ENCODE data around the gene DDR1.

The DDR1 gene

DNA sequence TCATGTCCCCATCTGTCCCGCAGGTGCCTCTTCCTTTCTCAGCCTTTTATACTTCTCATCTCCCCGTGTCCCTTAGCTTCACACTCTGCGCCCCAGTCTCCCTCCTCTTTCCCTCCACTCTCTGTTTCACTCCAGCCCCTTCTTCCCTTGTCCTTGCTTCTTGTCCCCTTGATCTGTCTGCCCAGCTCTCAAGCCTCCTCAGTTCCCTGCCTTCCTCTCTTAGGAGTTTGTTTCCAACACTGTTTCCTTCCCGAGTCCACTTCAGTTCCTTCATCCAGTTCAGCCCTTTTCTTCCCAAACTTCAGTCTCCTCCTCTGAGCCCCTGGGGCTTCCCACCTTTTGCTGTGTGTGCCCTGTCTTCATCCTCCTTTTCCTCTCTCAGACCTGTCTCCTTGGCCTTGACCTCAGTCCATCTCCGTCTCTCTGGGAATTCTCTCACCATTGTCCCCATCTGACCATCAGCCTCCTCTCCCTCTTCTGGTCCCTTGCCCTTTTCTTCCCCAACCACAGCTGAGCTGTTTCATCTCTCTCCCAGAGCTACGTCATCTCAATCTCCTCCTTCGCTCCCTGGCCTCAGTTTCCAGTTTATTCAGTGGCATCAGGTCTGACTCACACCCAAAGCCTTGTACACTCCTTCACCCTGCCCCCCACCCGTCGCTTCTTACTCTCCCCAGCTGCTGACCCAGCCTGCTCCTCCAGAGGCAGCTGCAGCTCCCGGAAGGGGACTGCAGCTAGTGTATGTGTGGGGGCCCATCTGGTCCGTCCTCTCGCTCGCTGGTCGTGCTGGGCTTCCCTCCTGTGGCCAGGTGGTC lies 2.7 kb upstream of the DDR1 start:
- DNase-seq (ENCODE audit: low spot score), result no peak

DNA sequence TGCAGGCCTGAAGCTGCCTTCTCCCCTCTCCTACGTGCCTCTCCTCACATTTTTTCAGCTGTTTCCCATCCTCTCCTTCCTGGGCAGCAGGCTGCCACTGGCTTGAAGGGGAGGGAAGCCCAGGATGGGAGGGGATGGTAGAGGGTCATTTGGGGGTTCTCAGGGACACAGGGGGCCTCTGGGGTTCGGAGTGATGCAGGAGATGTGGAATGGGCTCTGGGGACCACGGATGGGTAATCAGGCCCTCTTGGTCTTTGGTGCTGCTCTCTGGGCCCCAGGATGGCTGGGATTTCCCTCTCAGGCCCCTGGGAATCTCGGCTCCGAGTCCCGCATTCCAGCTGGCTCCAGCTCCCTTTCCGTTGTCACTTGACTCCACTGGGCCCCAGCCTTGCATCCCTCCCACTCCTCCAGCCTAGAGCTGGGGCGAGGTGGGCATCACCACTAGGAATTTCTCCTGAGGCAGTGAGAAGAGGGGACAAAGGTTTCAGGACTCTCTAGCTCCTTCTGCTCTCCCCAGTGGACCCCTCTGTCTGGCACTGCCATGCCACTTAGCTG lies 2.0 kb upstream of the DDR1 start:
- no peak for DNase-seq (ENCODE audit: low spot score)

DNA sequence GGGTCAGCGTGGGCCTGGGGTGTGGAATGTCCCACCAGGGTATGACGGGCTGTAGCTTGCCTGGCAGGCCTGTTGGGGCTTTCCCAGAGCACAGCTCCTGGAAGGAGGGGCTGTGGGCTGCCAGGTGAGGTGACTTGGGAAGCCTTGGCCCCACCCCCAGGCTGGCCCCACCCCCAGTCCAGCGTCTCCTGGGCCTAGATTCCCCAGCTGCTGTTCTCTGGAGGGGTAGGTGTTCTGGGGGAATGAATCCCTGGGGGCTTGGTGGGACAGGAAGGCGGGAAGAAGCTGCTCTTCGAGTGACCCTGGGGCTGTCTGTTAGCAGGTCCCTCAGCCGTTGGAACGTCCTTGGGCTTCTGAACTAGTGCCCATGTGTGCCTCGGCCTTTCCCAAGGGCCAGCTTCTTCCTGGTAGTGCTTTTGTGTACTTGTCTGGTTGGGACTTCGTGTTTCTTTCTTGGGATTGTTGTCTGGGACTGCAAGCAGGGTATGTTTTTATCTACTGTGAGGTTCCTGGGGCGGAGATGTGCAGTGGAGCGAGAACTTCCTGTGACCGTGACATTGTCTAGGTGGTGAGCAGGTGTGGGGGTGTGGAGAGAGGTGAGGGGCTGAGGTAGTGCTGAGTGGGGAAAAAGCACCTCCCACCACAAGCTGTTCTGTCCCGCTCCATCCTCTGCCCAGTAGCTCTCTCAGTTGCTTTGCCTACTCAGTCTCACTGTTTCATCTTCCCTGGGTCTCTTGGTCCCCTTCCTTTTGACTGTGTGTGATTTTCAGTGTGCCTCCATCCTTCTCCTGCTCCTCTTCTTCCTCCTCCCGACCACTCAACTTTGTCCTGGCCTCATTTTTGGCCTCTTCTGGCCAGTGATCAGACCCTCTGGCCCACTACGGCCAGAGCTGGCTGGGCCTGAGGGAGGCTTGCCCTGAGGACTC lies 1.3 kb upstream of the DDR1 start:
- no peak for DNase-seq (ENCODE audit: low spot score)

DNA sequence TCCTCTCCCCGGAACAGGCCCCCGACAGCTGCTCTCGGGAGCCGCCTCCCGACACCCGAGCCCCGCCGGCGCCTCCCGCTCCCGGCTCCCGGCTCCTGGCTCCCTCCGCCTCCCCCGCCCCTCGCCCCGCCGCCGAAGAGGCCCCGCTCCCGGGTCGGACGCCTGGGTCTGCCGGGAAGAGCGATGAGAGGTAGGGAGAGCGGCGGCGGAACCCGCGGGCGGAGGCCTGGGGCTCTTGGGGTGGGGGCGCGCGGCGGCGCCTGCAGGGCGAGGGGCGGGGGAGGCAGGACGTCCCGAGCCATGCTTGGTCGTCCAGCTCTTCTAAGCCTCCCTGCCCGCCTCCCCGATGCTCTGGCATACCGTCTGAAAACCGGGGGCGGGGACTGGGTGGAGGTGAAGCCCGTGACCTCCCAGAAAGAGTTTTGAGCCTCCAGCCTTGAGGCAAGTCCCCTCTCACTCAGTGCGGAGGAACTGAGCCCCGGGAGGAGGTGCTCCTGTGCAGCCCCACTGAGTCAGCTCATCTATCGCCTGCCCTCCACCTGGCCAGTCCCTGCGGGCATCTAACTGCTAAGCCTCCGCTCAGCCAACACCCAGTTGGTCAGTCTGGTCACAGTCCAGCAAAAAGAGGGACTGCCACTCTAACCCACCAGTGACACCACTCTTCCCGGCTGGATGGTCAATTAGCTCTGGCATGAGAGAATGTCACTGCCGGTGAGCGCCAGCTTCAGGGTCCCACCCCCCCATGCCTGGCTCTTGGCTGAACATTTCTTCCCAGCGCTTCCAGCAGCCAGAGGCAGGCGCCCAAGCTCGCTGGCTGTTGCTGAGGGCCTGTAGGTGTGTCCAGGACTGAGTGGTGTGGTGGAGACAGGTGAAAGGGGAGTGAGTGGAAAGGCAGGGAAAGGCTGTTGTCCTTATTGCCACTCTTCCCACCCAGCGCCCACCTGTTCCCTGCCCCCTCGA lies 482 bp downstream of the DDR1 start:
- DNase-seq (ENCODE audit: low spot score), result no peak

DNA sequence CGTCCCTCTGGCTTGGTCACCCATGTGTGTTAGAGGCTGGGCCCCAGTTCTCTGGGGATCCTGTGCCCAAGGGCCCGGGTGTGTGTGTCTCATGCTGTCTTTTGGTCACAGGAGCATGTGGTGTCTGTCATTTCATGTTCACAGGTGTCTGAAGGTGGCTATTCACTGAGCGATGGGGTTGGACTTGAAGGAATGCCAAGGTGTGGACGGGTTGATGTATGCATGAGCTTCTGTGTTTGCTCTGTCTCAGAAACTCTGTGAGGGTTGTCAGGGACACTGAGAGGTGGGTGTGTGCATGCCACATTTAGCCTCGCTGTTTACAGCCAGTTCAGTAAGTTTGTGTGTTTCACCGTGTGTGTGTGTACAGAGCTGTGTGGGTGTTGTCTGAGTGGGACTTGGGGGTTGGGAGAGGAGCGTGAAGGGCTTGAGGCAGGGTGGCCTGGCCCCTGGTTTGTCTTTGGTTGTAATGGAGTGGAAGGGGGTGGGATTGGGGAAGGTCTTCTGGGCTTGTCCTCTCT lies 1.2 kb downstream of the DDR1 start:
- DNase-seq (ENCODE audit: low spot score), result no peak

DNA sequence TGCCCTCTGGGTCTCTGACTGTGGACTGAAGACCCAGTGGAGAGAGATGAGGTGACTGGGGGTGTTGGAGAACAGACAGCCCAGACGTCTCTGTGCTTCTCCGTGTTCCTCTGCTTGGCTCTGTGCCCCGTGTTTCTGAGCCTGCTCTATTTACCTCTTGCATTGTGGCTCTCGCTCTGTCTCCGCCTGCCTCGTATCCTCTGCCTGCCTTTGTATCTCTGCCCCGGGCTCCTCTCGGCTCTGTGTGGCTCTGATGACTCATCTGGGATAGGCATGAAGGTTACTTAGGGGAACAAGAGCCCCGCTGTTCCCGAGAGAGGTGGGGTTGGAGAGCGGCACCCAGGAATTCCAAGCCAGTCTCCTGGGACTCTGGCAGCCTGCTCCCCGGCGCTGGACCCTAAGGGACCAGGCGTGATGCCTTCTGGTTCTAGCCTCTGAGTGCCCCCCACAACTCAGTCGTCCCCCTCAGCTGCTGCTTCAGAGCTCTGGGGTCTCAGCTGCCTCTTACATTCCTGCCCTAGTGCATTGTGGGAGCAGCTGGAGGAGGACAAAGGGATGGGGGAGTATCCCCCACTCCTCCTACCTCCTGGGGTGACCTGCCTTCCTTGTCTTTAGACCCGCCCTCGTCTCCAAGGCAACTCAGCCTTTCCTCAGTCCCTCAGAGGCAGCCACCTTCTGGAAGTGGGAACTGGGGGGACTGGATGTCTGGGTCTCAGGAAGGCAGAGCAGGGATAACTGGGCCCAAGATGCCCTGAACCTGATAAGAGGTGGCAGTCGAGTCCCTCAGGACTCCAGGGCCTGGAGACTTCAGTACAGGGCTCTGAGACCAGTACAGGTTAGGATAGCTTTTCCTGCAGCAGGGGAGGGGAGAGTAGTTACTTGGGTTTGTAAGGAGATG lies 1.9 kb downstream of the DDR1 start:
- DNase-seq (ENCODE audit: low spot score), result no peak

DNA sequence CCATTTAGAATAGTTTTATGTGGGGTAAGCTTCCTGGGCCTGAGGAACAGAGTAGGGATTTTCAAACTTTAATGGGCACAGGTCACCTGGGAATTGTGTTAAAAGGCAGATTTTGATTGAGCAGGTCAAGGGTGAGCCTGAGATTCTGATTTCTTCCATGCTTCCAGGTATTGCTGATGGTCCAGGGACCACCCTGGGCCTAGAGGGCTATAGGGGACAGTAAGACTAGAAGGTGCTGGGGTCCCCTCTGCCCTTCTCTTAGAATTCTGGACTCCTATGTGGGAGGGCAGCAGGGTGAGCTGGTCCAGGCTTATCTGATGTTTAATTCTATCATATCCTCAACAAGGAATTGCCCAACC lies 2.6 kb downstream of the DDR1 start:
- no peak for DNase-seq (ENCODE audit: low spot score)

DNA sequence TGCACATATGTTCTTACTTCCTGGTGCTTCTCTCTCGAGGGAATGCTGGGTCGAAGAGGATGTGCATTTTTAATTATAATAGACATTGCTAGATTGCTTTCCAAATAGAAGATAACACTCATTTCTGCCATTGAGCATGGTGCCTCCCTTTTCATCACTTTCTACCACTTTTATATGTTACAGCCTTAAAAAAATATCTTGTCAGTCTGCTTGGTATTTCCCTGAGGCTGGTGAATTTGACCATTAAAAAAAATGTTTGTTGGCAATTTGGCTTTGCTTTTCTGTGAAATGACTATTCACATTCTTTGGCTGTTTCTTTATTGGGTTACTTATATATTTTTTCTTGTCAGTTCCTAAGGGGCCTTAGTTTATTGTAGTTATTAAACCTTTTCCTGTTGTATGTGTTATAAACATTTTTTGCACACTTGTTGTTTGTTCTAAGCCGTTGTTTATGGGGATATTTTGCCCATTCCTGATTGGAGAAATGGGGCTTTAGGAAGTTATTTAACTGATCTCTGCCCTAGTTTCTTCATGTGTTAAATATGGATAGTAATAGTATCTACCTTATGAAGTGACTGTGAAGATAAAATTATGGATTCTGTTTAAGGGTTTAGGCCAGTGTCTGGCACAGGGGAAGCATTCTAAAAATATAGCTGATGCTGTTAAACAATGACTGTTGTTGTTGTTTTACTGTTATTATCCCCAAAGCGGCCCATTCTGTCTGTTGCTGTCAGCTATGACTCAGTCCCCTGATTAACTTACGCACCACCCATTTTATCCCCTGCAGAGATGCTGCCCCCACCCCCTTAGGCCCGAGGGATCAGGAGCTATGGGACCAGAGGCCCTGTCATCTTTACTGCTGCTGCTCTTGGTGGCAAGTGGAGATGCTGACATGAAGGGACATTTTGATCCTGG lies 3.8 kb downstream of the DDR1 start:
- peak; percentile 15 for DNase-seq (ENCODE audit: low spot score)

DNA sequence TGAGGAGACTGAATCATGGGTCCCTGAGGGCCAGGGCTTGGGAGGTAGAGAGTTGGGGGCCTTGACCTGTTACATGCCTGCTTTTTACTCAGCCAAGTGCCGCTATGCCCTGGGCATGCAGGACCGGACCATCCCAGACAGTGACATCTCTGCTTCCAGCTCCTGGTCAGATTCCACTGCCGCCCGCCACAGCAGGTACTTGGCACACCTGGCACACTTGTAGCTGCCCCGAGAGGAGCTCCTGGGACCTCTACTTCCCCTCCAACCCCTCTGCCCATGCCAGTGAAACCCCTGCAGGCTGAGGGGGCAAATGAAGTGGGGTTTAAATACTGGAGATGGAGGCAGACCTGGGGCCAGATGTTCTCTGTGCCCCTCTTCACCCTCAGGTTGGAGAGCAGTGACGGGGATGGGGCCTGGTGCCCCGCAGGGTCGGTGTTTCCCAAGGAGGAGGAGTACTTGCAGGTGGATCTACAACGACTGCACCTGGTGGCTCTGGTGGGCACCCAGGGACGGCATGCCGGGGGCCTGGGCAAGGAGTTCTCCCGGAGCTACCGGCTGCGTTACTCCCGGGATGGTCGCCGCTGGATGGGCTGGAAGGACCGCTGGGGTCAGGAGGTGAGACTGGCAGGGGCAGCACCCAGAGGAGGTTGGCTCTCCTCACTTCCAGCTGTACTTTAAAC lies 4.6 kb downstream of the DDR1 start:
- DNase-seq (ENCODE audit: low spot score), result no peak

DNA sequence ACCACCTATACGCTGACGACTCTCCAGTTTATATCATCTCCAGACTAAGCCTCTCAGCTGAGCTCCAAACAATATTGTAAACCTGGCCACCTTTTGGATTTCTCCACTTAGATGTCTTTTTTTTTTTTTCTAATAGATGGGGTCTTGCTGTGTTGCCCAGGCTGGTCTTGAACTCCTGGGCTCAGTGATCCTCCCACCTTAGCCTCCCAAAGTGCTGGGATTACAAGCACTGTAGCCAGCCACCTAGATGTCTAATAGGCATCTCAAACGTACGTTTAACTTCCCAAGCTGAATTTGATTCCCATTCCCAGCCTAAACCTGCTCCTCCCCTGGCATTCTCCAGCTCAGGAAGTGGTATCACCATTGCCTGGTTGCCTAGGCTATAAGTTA lies 5.2 kb downstream of the DDR1 start:
- DNase-seq (ENCODE audit: low spot score), result no peak

DNA sequence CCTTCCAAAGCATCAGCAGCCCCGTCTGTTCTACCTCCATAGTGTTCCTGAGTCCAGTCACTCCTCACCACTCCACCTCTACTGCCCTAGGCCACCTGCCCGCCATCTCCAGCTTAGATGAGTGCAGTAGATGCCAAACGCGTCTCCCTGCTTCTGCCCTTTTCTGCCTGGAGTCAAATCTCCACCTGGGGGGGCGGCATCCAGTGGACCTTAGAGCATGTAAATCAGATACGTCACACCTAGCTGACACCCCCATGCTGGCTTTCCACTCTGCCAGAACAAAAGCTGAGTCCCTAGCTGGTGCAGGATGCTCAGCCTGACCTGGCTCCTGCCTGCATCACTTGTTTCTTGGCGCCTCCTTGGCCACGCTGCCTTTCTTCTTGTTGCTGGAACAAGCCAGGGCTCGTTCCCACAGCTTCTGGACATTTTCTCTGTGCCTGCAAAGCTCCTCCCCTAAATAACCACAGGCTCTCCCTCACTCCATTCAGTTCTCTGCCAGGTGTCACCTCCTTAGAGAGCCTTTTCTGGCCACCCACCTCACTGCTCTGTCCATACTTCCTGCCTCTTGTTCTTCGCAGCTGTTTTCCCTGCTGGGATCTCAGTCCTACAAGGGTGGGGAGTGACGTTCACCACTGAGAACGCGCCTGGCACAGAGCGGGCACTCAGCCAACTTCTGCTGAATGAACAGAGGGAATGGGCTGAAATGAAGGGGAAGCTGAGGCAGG lies 5.8 kb downstream of the DDR1 start:
- no peak for DNase-seq (ENCODE audit: low spot score)

DNA sequence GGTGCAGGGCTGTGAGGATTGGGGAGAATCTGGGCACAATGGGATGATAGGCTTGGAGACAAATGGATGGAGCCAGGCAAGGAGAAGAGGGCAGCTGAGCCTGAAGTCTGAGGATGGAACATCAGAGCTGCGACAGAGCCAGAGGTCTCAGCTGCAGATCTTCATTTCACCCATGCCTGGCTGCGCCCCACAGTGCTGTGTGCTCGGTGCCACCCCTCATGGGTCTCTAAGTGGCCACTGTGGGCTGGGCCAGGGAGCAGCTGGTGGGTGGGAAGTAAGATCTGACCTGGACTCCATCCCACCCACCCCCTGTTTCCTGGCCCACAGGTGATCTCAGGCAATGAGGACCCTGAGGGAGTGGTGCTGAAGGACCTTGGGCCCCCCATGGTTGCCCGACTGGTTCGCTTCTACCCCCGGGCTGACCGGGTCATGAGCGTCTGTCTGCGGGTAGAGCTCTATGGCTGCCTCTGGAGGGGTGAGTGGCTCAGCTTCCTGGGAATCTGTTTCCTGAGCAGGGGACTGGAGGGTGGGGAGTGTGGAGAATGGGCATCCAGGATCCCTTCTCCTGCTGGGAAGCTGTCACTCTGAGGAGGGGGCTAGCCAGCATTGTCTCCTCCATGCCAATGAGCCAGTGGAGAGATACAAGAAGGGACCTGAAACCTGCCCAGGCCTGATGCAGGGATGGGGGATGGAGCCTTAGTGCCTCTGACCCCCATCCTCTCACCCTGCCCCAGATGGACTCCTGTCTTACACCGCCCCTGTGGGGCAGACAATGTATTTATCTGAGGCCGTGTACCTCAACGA lies 6.5 kb downstream of the DDR1 start:
- DNase-seq (ENCODE audit: low spot score), result no peak

DNA sequence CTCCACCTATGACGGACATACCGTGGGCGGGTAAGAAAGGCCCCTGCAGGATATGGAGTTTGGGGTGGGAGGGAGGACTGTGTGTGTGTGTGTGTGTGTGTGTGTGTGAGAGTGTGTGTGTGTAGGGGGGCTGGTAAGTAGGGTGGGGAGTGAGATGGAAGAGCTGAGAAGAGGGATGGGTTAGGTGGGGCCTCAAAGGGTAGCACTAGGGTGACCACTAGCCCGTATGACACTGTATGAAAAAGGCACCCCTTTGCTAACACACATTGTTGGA lies 7.1 kb downstream of the DDR1 start:
- no peak for DNase-seq (ENCODE audit: low spot score)

DNA sequence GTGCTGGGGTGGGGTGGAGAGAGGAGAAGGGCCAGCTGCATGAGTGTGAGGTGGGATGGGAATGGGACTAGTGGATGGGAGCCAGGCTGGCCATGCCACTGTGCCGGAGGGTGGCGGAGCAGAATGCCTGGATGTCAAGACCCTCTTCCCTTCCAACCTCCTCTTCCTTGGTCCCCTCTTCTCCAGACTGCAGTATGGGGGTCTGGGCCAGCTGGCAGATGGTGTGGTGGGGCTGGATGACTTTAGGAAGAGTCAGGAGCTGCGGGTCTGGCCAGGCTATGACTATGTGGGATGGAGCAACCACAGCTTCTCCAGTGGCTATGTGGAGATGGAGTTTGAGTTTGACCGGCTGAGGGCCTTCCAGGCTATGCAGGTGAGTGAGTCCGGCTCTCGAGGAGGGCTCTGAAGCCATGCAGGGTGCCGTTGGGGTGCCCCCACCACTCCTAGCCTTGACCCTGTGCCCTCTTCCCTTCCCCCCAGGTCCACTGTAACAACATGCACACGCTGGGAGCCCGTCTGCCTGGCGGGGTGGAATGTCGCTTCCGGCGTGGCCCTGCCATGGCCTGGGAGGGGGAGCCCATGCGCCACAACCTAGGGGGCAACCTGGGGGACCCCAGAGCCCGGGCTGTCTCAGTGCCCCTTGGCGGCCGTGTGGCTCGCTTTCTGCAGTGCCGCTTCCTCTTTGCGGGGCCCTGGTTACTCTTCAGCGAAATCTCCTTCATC lies 7.7 kb downstream of the DDR1 start:
- no peak for DNase-seq (ENCODE audit: low spot score)

DNA sequence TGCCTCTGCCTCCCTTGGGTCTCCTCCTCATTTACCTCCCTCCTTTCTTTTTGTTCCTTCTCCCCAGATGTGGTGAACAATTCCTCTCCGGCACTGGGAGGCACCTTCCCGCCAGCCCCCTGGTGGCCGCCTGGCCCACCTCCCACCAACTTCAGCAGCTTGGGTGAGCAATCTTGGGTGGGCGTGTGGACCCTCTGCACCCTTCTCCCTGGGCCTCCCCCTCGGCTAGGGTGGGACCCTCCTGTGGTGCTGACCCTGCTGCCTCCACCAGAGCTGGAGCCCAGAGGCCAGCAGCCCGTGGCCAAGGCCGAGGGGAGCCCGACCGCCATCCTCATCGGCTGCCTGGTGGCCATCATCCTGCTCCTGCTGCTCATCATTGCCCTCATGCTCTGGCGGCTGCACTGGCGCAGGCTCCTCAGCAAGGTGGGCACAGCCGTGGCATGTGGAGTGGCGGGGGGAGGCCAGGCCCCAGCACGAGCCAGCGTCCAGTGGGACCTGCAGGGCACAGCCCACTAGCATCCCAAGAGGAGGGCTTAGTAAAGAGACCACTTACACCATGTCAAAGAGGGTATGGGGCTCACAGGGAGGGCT lies 8.8 kb downstream of the DDR1 start:
- no peak for DNase-seq (ENCODE audit: low spot score)

DNA sequence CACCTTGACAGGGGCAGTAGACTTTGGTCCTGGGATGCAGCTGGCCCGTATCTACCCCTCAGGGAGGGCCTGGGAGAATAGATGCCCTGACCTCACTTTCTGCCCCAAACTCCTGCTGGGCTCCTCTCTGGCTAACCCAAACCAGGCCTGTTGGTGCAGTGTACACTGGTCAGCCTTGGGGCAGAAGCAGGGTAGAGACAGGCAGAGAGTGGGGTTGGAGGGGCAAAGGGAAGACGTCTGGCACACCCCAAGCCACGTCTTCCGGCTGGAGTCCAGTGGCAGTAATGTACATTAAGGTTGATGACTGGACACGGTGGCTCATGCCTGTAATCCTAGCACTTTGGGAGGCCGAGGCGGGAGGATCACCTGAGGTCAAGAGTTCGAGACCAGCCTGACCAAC lies 9.3 kb downstream of the DDR1 start:
- no peak for DNase-seq (ENCODE audit: low spot score)

DNA sequence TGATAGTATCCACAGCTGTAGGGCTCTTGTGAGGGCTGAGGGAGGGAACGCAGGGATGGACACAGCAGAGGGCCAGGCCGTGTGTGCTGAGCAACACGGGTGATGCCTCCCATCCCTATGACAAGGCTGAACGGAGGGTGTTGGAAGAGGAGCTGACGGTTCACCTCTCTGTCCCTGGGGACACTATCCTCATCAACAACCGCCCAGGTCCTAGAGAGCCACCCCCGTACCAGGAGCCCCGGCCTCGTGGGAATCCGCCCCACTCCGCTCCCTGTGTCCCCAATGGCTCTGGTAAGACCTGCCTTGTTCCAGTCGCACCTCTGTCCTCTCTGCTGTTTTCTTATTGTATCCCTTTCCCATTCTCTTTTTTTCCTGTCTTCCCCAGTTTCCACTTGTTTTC lies 10.1 kb downstream of the DDR1 start:
- DNase-seq (ENCODE audit: low spot score), result no peak

Measured in kidney capillary endothelial cell (primary cell).